Bronchial epithelial cell (primary cell): ENCODE data around the gene FBXL17. TPM values are rescaled to one million over a fixed set of nuclear protein-coding genes. Genes with fewer than 3 reads are reported as not detected.

Experiments used
- DNase-seq: peaks from one replicate; pipeline ENCODE4 v3.0.0-alpha.2; 2010; ENCODE audit warnings: low read depth
- FAIRE-seq: peaks from 2 replicates; lab custom pipeline; 2011; peaks lifted over from hg19 to GRCh38; lab: Jason Lieb, UNC
- H3K27me3 ChIP-seq: 2 replicates; pipeline ENCODE4 v1.5.1; 2011; ENCODE audit warnings: low read length; ENCODE audit not compliant: control insufficient read depth, insufficient read depth
- H3K36me3 ChIP-seq: 2 replicates; pipeline ENCODE4 v1.5.1; 2011; ENCODE audit warnings: low read length; ENCODE audit not compliant: control insufficient read depth, insufficient read depth
- H3K4me3 ChIP-seq: 2 replicates; pipeline ENCODE4 v1.5.1; 2011; ENCODE audit warnings: mild to moderate bottlenecking, low read depth, low read length, control low read depth
- total RNA-seq: library from RNA; depleted of rRNA; stranded (reverse); fragments of >200 nt; gene quantifications from 2 replicates; pipeline ENCODE4 v1.2.1, GENCODE V29; 2014
- TF ChIP-seq, protein P1 (sequence below): IDR thresholded peaks from 2 replicates; pipeline ENCODE4 v1.5.1; 2011; ENCODE audit warnings: mild to moderate bottlenecking, moderate library complexity, low read length, control low read depth, inconsistent platforms; ENCODE audit not compliant: insufficient read depth, severe bottlenecking

Gene FBXL17
- total RNA-seq, 1 donor from 2014 or later: 6.6 TPM

DNA sequence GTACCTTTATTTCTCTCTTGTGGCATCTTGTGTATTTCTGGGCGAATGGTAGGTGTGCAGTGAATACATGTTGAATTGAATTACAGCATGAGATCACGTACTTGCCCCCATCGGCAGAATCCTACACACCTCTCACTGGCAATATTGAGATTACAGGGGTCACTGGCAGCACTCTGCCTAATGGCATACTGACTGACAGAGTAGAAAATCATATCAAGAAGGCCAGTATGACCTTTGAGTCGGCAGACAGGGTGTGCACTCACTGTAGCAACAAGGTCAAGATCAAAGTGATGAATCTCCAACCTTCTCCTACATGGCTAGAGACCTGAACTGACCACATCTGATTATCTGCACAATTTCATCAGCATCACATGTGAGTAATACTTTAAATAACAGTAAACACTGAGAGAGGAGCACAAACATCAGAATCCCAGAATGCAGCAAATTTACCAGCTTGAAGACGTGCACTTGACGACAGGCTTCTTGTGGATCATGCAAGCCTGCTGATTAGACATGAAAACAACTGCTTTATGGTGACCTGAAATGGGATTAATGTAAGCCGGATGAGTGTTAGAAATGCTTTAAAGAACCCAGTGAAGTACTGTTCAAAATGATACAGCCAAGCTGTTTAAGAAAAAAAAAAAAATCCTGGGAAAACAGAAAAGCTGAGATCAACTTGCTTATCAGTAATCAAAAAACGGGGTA is 444.1 kb downstream of the FBXL17 start:
- Histone ChIP-seq H3K4me3 (no peak overlapping the region), H3K36me3 (no peaks in the 10 kb centered on the region), H3K27me3 (no peaks in the 10 kb centered on the region)
- FAIRE-seq: no peak
- DNase-seq: no peak
- TF ChIP-seq, protein P1, sequence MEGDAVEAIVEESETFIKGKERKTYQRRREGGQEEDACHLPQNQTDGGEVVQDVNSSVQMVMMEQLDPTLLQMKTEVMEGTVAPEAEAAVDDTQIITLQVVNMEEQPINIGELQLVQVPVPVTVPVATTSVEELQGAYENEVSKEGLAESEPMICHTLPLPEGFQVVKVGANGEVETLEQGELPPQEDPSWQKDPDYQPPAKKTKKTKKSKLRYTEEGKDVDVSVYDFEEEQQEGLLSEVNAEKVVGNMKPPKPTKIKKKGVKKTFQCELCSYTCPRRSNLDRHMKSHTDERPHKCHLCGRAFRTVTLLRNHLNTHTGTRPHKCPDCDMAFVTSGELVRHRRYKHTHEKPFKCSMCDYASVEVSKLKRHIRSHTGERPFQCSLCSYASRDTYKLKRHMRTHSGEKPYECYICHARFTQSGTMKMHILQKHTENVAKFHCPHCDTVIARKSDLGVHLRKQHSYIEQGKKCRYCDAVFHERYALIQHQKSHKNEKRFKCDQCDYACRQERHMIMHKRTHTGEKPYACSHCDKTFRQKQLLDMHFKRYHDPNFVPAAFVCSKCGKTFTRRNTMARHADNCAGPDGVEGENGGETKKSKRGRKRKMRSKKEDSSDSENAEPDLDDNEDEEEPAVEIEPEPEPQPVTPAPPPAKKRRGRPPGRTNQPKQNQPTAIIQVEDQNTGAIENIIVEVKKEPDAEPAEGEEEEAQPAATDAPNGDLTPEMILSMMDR: no peak

DNA sequence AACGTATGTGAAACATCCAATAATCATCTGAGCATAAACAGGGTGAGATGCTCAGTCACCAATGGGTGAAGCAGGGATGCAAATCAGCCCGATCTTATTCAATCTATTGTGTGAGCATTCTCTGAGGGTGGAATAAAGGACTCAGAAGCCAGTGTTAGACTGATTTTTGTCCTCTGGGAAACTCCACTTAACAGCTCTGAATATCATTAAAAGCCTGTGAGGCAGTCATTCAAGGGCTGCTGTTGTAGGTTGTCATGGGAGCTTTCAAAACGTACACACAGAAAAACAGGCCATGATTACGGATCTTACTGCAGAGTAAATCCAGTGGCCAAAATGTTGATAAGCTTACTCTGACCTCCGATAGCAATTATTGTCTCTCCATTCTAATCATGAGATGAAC is 444.7 kb downstream of the FBXL17 start:
- Histone ChIP-seq H3K36me3 (no peaks in the 10 kb centered on the region), H3K4me3 (no peak overlapping the region), H3K27me3 (no peaks in the 10 kb centered on the region)
- FAIRE-seq (peak; percentile 32), DNase-seq (no peak)
- TF ChIP-seq, protein P1: no peak

DNA sequence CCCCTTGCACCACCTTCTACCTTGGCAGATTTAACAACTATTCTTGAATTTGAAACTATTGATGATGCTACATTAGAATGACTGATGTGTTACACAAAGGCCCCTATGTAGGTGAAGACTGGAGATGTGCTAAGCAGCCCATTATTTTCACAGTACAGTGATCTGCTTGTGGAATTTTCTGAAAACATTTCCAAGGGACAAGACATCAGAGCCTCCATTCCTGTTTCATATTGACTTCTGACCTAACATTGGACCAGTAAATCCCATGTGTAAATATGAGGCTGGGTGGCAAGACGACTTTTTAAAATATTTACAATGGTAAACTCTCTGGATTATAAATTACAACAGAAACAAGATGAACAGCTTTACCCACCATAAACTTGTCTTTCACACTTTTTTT is 445.4 kb downstream of the FBXL17 start:
- H3K36me3 ChIP-seq: no peaks in the 10 kb centered on the region
- DNase-seq (no peak), FAIRE-seq (no peak)
- H3K27me3 ChIP-seq: no peaks in the 10 kb centered on the region
- no peak overlapping the region for H3K4me3 ChIP-seq
- TF ChIP-seq, protein P1: no peak

DNA sequence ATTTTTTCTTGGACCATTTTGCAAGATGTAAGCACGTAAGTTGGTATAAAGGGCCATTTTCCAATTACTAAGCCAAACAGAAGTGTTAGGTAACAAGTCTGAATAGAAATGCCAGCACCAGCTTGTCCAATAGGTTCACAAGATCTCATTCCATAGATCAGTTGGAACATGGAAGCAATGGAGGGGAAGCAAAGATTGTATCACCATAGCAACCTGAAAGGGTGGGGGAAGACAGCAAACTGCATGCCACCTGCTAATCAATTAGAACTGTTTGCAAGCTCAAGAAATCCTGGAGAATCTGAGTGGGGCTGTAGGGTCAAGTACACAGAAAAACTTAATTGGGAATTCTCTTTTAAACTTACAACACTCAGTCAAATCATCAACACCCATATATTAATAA is 446.3 kb downstream of the FBXL17 start:
- TF ChIP-seq, protein P1: no peak

DNA sequence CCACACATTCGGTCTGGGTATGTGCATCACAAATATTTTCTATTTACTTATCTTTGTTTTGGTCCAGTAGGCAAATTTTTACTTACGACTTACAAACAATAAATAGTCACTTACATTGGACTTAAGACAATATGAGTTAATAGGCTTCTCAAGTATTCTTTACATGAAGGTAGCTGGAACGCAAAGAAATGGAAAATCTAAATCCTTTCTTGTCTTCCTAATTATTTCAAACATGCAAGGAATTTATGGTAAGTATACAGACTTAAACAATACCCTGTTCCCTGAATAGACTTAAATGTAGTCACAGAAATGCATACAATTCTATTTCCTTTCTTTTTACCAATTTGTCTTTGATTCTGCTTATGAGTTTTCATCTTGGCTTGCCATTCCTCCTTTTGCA is 448.6 kb downstream of the FBXL17 start:
- no peak for DNase-seq
- no peak for FAIRE-seq
- TF ChIP-seq, protein P1: no peak
- Histone ChIP-seq H3K27me3 (no peaks in the 10 kb centered on the region), H3K4me3 (no peak overlapping the region), H3K36me3 (no peaks in the 10 kb centered on the region)

More for the DNA sequence above, 446.3 kb downstream of the FBXL17 start:
- H3K4me3 ChIP-seq: no peak overlapping the region
- FAIRE-seq: no peak
- DNase-seq: no peak
- H3K36me3 ChIP-seq: no peaks in the 10 kb centered on the region
- no peaks in the 10 kb centered on the region for H3K27me3 ChIP-seq

DNA sequence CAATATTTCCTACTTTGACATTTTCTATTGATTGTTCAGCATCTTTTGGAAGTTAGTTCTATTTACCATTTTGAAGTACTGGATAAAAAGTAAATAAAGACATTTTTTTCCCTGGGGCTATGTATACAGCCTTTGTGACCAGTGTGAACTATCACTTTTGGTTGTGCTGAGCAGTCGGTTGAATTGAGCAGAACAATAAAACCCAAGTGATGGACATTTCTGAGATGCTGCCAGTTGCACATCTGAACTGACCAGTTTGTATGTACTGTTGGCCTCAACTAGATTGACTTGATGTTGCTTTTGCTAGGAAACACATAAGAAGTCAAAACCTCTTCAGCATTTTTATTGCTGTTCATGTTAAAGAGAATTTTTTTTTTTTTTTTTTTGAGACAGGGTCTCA is 451.0 kb downstream of the FBXL17 start:
- DNase-seq (no peak), FAIRE-seq (no peak)
- Histone ChIP-seq H3K4me3 (no peak overlapping the region), H3K36me3 (no peaks in the 10 kb centered on the region), H3K27me3 (no peaks in the 10 kb centered on the region)
- TF ChIP-seq, protein P1: no peak
